Left lobe of liver (tissue), 2 donors: ENCODE data around the gene XPNPEP1. TPM values are rescaled to one million over a fixed set of nuclear protein-coding genes. Genes with fewer than 3 reads are reported as not detected.

Experiments used
- ATAC-seq: fragments of 200-7000 bp; cut with Tn5 transposase; one replicate; pipeline ENCODE4 v1.9.1; 2020; ENCODE audit warnings: mild to moderate bottlenecking, moderate library complexity
- DNase-seq: peaks from one replicate; pipeline ENCODE4 v3.0.0-alpha.2; 2020; ENCODE audit warnings: low spot score
- total RNA-seq: library from RNA; stranded (reverse); gene quantifications from one replicate; pipeline ENCODE4 v1.2.1, GENCODE V29; 2021
- donor health status: DM: no; HTN: no; CAD: no; lungs with moderate emphysema.
- donor health status: DM: no; HTN: yes; CAD: no.

The XPNPEP1 gene
- total RNA-seq, 1 donor from 2014 or later: 18.7 TPM

DNA sequence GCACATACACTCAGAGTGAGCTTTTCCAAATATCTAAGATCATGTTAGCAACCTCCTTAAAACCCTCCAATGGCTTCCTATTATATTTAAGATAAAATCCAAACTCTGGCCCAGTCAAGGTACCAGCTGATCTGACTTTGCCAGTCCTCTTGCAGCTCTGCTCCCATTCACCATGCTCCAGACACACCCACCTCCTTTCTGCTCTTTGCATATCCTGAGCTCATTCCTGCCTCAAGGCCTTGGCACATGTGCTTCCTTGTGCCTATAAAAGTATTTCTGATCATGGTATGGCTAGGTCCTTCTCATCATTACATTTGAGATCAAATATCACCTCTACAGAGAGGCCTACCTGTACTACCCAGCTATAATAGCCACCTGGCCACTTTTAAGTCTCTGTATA is 27.5 kb downstream of the XPNPEP1 start:
- no peak for DNase-seq

DNA sequence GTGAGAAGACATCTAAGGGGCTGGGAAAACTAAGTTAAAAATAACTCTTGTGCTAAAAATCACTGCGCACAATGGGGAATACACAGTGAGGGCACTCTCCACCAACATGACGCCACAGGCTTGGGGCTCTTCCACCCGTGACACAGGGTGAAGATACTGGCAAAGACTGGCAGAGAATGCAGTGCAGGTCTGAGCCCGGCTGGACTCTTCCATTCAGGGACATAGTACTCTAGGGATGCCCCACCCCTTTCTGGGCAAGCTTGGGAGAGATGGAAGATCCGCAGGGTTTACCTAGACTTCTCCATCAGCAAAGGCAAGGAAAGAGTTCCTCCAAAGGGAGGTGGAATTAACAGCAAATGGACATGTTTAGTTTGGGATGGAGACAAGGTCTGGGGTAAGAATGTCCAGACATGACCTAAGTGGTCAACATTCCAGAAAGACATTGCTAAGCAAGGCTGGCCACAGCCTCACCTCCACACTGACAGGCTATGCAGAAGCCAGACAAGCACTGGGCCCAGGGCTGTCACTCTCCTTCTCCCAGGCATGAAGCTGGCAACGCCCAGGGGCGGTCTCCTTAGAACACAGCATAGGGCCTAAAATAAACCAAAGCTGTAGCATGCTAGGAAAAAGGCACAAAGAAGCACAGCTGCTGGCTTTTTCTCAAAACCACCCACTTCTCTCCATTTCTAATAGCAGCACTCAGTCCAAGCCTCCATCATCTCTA is 28.1 kb downstream of the XPNPEP1 start:
- ATAC-seq (peak; percentile 66), DNase-seq (no peak)

More for the DNA sequence above, 27.5 kb downstream of the XPNPEP1 start:
- ATAC-seq: no peak

DNA sequence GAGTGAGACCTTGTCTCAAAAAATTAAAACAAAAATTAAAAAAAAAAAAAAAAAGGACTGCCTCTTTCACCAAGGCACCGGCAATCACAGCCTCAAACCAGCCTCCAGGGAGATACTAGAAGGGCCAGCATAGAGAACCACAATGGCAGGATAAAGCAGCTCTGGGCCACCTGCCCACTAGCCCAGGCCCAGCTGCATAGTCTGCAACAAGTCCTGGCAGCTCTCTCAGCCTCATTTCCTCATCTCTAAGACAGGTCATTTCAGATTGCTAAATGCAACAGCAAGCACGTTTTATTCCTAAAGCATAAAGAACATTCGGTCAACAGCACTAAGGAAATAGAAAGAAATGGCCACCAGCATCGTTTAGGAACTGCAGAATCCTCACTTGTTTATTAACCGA is 28.8 kb downstream of the XPNPEP1 start:
- ATAC-seq (peak; percentile 83), DNase-seq (peak; percentile 72)

DNA sequence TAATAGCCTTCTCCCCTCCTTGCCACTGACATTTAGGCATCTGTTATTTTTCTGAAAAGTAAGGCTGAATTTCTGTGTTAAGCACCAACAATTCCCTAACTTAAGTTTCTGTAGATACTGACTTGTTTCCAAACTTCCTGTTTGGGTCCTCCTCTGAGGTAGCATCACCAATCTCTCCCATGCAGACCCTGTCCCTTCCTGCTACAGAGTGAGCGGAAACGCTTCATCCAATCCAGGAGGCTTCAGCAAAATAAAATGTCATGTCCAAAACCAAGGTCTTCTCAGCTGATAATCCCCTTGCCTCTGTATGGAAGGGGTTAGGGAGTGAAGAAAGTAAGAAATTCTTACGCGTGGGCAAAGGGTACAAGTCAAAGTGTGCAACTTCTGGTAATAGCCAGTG is 29.9 kb downstream of the XPNPEP1 start:
- ATAC-seq: no peak

DNA sequence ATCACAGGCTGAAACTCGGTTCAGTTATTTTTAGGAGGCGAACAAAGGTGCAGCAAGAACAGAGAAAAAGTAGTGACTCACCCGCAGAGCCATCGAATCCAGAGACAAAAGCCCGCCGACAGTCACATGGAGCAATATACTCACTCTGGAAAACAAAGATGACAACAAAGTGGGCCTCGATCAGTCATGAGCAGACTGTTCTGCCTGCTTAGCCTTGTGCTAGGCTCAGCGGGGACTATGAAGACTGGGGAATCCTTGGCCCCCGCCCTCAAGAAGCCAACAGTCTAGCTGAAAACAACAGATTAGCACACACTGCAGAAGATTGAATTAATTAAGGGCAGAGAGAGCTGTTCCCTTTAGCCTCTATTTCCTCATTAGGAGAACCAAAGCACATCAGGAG is 30.4 kb downstream of the XPNPEP1 start:
- ATAC-seq (no peak), DNase-seq (no peak)

More for the DNA sequence above, 29.9 kb downstream of the XPNPEP1 start:
- DNase-seq: no peak

DNA sequence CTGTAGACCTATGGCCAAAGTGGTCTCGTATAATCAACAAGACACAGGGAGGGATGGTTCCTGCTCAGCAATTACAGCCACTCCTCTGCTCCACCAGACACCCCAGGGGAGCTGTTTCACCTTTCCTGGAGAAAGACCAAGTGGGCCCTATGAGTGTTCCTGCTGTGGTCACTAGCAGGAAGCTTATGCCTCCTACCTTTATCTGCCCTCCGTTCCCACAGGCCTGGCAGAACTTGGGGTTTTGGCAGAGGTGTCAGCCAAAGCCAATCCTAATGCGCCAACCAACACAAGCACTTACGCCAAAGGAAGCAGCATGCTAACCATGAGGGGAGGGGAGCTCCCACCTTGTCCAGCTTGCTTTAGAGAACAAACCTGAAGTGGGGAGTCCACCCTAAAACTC is 31.2 kb downstream of the XPNPEP1 start:
- DNase-seq: no peak
- ATAC-seq: no peak

DNA sequence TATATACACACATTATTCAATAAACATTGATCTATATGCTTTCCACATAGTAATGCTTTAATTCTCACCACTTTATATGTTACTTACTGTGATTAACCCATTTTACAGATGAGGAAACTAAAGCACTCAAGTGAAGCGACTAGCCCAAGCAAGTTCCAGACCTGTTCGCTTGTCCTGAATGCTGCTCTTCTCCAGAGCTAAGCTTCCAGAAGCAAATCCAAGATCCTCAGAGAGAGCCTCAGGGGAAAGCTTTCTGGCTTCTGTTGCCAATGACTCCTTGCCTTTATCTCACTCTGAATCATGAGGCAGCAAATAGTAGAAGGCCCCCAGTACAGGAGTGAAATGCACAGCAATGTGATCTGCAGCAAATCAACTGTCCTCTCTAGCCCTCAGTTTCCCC is 32.2 kb downstream of the XPNPEP1 start:
- ATAC-seq (no peak), DNase-seq (no peak)

DNA sequence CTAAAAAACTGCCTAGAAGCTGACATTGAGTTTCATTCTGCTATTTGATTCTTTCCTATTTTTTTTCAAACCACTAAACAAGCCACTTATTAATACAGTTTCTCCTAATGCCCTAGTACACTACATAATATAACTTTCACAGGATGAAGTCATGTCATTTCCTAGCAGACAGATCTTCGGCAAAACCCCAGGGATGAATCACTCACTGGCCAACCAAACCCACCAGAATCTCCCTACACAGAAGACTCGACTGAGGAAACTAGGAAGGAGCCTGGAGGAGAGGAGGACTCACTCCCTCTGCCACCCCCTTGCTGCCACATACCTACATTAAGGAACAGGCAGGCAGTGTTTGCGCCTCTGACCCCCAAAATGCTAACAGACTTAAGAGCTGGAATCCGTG is 33.4 kb downstream of the XPNPEP1 start:
- DNase-seq: no peak
- no peak for ATAC-seq

DNA sequence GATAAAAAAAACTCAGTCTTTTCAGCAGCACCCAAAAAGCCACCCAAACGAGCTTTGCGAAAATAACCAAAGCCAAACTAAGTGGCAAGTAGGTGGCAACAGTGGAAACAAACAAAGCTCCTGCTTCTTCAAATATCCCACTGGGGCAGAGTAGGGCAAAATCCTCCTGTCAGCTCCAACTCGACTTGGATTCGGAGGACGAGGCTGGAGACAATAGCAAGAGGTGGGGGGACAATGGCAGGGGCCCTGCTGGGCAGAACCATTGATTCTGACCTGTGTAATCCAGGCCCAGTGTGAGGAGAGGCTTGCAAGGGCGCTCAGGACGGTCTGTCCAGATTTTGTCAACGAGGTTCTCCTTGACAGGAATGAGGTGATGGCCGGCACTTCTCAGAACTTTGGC is 35.5 kb downstream of the XPNPEP1 start:
- ATAC-seq (no peak), DNase-seq (no peak)

DNA sequence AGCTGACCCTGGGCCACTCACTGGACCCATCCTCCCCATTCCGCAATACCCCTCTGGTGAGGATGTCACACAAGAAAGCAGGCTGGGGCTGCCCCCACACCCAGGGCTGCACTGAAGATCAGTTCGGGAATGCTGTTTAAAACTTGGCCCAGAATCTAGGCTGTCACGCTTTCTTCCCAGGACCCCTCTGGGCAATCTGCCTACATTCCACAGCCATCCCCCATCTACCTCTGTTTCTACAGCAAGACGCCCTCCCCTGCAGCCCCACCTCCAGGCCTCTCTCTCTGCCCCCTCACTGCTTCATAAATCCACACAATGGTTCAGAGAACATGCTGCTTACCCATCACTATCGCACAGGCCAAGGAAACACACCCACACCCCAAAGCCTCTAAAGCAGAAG is 36.1 kb downstream of the XPNPEP1 start:
- no peak for ATAC-seq
- DNase-seq: no peak

DNA sequence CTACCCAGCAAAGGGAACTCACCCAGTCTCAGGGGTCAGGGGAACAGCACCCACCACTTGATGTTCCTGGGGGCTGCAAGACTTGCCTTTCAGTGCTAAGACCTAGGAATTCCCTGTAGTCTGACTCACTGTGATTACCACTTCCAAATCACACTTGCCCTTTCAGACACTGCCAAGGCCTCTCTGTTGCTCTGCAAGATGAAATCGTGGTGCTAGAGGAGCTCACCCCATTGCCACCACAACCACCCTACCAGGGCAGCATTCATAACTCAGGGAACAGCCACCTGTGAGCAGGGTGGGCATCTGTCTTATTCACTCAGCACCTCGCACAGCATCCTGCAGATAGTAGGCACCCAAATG is 36.5 kb downstream of the XPNPEP1 start:
- ATAC-seq (no peak), DNase-seq (no peak)

DNA sequence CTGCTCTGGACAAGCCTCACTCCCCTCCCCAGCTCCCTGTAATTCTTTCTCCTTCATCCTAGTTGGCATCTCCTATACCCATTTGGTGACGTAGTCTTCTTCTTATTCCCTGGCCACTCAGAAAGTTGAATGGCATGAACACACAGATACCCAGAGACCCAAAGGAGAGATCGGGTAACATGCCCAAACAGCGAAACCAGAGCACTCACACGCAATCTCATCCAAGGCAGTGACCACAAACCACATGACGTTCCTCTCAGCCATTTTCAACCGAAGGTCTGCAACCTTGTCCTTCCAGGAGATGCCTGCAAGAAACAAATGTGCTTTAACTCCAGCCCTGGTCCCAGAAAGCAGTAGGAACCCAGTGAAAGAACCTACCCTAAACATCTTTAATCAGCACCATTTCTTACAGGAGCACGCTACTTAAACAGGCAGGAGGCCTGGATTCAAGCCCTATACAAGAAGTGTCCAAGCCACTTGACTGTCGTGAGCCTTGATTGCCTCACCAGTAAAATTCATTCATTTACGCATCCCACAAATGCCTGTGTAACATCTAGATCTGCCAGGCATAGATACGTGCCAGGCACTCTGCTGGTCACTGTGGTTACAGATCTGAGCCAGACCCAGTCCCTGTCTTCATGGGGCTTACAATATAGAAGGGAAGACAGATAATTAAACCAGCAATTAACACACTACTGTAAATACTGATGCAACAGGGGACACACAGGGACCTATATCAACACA is 37.1 kb downstream of the XPNPEP1 start:
- no peak for ATAC-seq
- no peak for DNase-seq

DNA sequence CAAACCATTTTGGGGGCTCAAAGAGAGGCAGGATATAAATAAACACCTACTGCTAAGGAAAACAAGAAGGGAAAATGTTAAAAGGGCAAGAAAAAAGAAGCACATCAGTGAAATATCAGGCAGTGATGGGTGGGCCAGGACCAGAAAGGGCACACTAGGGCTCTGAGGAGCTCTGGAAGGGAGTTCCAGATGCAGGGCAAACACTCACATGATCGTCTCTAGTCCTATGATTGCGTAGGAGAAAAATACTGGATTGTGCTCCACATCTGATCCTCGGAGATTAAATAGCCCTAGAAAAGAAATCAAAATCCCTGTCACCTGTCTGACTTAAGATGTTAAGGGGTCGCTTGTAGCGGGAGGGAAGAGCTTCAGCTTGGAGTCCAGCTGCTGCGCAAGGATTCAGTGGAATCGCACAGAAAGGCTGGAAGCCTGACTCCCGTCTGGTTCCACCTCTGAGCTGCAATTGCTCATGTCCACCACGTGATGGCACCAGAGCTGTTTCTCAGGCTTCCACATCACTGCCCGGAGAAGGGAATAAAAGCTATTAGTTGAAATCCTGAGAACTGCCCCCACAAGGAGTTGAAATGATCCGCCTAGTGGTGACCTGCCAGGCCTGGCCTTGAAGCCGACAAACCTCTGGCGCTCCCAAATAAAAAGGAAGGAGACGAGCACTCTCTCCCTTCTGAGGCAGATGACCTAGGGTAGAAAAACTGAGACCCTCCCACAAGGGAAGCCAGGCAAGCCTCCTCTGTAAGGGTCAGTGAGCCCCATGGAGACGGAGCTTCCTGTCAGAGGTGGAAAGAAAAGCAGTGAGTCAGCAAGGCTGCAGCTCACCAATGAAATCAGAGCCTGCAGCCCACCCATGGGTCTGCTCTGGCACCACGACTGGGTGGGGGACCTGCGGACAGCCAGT is 39.2 kb downstream of the XPNPEP1 start:
- DNase-seq (peak; percentile 66), ATAC-seq (peak; percentile 99)

DNA sequence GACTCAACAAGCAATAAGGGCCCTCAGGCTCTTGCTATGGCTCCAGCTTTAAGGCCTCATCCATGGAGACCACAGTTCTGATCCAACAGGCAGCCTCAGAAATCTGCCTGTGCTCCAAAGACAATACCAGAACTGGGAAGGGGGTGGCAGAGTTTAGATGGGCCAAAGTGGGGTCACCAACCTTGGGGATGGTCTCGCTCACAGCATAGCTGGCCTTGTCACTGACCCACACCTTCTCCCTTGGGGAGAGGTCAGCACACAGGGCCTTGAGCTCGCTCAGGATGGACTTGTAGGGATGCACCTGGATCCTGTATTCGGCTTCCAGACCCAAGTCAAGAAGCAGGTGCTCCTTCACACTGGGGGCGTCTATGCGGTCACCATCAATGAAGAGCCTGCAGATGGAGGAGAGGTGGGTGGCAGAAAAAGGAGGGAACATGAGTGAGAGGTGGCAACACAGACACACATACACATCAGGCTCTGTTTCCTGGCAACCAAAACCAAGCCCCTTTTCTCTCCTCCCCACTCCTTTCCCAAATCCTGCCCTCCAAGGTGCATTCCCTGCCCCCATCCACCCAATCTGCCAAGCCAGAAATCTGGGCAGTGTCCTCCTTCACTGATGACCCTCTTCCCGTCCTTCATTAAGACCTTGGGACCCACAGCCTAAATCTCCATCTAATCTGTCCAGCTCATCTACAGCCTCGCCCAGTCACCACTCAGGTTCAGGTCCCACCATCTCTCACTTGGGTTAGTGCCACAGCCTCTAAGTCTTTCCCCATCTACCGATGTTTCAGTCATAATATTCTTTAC is 40.9 kb downstream of the XPNPEP1 start:
- DNase-seq (peak; percentile 26), ATAC-seq (no peak)

DNA sequence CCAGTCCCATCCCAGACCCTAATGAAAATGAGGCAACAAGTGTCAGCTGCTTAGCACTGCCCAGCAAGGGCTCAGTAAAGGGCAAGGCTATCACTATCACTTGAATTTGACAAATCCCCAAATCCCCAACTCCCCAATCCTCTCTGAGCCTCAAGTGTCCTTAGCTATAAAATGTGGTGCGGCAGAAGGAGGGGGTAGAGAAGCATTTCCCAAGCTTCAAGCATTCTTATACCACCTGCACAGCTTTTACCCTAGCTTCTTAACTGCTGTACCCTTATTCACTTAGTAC is 41.6 kb downstream of the XPNPEP1 start:
- DNase-seq (no peak), ATAC-seq (no peak)

DNA sequence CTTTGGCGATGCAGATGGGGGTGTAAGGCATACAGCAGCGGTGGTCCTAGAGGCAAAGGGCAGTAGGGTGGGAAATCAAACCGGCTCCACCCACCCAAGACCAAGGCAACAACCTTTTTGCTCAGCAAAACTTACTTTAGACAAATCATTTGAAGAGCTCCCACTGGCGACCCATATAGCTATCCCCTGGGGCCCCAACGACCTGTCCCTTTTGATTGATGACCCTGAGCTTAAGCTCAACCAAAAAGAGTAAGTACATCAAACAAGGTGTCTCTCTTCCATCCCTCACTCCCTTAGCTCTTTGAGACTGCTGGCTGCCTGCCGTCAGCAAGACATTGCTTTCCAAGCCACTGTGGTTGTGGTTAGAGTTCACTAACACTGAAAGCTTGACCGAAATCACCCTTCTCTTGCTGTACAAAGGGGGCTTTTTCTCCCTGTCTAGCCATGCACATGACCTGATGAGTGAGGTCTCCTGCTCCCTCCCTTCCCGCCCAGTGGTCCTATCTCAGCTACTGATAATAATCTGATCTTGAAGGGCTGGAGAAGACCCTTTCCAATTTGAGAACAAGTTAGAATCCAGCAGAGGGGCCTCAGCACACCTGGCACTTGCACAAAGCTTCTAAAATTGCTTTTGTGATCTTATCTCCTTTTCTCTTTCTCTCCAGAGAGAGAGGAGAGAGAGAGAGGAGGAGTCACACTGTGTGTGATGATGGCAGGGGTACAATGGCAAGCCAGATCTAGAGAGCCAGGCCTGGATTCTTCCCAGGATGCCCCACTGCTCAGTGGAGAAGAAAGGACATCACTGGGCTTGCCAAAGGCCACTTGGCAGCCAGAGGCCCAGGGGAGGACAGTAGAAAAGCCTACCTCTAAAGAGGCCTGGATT is 42.2 kb downstream of the XPNPEP1 start:
- no peak for ATAC-seq
- DNase-seq: peak; percentile 36

DNA sequence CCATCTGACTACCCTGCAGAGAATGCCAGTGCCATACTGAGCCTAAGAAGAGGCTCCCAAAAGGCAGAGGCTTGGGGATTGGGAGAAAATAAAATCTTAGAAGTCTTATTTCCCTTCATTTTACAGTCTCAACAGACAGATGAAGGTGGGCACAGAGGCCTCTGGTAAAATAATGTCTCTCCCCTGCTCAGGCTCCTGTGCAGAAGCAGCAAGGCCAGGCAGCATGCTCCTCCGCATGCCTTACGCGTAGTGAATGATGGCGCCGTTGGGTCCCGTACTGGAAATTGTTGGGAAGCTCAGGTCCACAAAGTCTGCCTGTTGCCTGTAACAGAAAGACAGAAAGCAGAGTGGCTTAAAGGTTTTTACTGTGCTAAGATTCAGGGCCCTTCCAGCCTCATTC is 45.8 kb downstream of the XPNPEP1 start:
- ATAC-seq (no peak), DNase-seq (no peak)

DNA sequence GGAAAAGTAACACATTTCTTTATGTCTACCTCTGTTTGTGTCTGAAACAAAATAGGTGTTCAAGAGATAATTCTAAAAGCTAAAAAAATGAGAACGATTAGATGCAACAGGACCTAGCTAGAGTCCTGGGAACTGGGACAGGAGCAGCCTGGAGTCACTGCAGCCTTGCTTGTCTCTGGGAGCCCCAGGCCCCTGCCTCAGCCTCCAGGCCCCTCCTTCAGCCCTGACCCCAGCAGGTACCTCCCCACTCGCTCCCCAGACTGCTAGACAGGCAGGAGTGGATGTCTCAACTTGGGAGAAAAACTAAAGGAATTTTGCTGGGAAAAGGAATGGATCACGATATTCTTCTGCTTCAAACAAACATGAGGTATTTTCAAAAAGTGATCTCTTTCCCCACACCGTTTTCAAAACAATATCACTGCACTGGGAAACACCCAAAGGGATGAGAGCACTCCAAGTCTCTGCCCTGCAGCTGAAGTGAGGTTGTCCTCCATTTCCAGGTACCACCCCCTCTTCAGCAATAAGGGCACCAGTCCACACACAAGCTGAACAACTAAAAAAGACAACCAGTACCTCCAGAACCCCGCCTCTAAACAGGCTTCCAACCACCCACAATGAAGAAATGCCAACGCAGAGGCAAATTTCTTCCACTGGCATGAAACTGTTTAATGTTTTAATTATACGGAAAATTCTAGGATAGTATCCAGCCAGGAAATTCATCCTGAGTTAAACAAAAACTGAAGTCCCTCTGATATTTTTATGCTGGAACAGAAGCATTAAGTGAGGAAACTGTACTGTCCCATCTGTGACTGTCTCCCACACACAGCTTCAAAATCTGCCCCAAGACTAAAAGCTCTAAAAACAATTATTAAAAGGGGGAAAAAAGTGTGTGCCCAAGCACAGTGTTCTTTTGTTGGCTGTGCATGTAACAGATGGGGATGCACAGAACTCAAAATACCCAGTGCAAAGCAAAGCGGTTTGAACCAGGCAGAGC is 47.2 kb downstream of the XPNPEP1 start:
- no peak for DNase-seq
- ATAC-seq: peak; percentile 38

DNA sequence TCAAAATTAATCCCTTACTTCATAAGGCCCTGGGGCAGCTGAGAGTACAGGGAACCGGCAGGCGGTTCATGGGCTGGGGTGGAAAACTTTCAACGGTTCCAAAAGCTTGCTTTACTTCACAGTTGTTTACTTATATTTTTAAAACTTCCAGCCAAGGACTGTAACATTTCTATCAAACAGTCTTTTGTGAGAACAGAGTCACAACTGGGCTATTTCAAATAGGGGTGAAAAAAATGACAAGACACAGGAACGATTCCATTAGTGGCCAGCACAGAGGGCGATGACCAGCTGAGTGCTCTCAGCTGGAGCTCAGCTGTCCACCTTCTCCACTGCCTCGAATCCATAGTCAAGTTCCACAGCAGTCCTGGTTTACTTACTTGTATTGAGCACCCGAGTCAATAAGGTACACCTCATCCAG is 48.2 kb downstream of the XPNPEP1 start:
- DNase-seq: peak; percentile 37
- ATAC-seq: peak; percentile 86
